ENCODE measurements around the gene CAPN1.

DNA sequence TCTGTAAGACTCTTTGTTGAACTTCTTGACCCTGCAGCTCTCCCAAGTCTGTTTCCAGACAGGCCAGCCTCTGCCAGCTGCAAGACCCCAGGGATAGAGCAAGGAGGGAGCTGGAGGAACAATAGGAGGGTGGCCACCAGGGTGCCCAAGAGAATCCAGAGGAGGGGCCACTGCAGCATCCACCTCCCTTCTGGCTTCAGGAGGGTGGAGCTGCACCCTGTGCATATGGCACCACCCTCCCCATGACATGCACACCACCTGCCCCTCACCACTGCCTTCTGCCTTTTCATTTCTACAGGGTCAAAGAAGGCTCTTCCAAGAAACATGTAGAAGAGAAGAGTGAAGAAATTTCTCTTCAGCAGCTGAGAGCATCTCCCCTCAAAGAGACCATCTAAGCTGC lies 60.0 kb downstream of the CAPN1 start:
- TF ChIP-seq, protein P1, sequence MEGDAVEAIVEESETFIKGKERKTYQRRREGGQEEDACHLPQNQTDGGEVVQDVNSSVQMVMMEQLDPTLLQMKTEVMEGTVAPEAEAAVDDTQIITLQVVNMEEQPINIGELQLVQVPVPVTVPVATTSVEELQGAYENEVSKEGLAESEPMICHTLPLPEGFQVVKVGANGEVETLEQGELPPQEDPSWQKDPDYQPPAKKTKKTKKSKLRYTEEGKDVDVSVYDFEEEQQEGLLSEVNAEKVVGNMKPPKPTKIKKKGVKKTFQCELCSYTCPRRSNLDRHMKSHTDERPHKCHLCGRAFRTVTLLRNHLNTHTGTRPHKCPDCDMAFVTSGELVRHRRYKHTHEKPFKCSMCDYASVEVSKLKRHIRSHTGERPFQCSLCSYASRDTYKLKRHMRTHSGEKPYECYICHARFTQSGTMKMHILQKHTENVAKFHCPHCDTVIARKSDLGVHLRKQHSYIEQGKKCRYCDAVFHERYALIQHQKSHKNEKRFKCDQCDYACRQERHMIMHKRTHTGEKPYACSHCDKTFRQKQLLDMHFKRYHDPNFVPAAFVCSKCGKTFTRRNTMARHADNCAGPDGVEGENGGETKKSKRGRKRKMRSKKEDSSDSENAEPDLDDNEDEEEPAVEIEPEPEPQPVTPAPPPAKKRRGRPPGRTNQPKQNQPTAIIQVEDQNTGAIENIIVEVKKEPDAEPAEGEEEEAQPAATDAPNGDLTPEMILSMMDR (IDR thresholded peaks at IDR 0.05), result no peak
- no peak for TF ChIP-seq POLR2A (IDR thresholded peaks at IDR 0.05)

Measured in heart left ventricle (tissue), 13 donors.